ENCODE results near the gene NBEAL2. TPM values are rescaled to one million over a fixed set of nuclear protein-coding genes. Genes with fewer than 3 reads are reported as not detected.

NBEAL2 gene
- total RNA-seq, 1 donor: 4.3 TPM

DNA sequence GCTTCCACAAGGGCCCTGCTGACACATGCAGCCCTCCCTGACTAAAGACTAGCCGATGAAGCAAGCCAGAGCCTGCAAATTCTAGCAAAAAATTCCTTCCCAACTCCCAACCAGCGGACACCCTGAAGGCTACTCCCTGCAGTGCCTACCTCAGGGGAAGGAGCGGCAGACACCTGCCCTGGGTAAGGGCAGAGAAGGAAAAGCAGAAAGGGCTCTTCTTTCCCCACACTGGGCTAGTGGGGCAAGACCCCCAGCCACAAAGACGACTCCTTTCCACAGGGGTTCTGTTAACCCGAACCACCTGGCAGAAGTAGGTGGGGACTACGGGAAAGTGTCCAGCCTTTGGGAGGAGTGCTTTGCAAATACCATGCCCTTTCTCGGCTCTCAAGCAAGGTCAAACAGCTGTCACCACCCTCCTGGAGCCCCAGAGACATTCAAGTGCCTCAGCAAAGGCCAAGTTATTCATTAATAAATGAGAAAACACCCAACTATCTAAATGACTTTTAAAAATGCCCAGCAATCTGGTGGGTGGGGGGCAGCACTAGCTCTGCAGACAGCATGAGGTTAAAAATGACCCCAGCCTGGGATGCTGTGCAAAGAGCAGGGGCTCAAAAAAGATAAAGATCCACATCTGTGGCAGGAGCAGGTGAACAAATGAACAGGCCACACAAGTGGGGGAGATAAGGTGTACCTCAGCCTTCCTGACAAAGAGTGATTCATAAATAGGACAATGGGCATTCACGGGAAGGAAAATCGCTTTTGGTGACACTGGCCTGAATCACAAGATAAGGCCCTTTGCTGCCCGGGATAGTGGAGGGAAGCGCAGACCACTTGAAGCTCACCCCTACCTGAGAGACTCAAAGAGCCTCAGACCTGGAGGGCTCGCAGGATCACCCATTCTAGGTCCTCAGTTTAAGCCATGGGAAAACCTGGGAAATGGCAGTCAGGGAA, 36.0 kb upstream of the NBEAL2 start:
- no peak overlapping the region for H3K4me2 ChIP-seq (ENCODE audit: insufficient read depth, low read length)
- peaks cover 16% of the 10 kb centered on the region for H3K4me1 ChIP-seq (ENCODE audit: insufficient read depth, low read length)
- no peak overlapping the region for H2AFZ ChIP-seq (ENCODE audit: low read length)

DNA sequence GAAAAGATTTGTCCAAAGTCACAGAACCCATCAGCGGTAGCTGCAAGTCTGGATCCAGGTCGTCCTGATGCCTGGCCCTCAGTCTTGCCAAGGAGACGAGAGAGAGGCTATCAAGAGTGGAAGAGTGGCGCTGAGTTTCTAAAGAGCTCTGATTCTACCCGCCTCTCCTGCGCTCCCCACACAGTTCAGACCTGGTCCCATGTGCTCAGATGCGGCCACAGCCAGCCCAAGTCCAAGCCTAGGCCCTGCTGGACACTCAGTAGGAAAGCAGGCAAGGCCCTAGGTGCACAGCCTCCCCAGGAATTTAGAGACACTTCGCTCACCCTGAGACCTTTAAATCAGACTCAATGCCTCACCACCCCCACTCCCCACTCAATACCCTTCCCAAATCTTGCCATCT, 35.3 kb upstream of the NBEAL2 start:
- H3K4me3 ChIP-seq (ENCODE audit: insufficient read depth, low read length): no peak overlapping the region
- DNase-seq (ENCODE audit: insufficient read length, low spot score, missing footprints): no peak
- no peak overlapping the region for H2AFZ ChIP-seq (ENCODE audit: low read length)
- H3K9me3 ChIP-seq (ENCODE audit: low read depth, low read length): no peaks in the 10 kb centered on the region
- no peaks in the 10 kb centered on the region for H3K27me3 ChIP-seq (ENCODE audit: insufficient read depth, low read length)
- peaks cover 20% of the 10 kb centered on the region for H3K4me1 ChIP-seq (ENCODE audit: insufficient read depth, low read length)
- TF ChIP-seq, protein P1, sequence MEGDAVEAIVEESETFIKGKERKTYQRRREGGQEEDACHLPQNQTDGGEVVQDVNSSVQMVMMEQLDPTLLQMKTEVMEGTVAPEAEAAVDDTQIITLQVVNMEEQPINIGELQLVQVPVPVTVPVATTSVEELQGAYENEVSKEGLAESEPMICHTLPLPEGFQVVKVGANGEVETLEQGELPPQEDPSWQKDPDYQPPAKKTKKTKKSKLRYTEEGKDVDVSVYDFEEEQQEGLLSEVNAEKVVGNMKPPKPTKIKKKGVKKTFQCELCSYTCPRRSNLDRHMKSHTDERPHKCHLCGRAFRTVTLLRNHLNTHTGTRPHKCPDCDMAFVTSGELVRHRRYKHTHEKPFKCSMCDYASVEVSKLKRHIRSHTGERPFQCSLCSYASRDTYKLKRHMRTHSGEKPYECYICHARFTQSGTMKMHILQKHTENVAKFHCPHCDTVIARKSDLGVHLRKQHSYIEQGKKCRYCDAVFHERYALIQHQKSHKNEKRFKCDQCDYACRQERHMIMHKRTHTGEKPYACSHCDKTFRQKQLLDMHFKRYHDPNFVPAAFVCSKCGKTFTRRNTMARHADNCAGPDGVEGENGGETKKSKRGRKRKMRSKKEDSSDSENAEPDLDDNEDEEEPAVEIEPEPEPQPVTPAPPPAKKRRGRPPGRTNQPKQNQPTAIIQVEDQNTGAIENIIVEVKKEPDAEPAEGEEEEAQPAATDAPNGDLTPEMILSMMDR (IDR thresholded peaks at IDR 0.05; ENCODE audit: extremely low read depth, low read depth, low read length): no peak
- peaks cover 93% of the 10 kb centered on the region for H4K20me1 ChIP-seq (ENCODE audit: insufficient read depth, low read length)
- H3K79me2 ChIP-seq (ENCODE audit: insufficient read depth, low read length): peaks cover 93% of the 10 kb centered on the region
- H3K4me2 ChIP-seq (ENCODE audit: insufficient read depth, low read length): no peak overlapping the region
- no peak overlapping the region for H3K27ac ChIP-seq (ENCODE audit: low read depth, low read length)
- peaks cover 9% of the 10 kb centered on the region for H3K36me3 ChIP-seq (ENCODE audit: insufficient read depth, low read length)

More for the DNA sequence above, 36.0 kb upstream of the NBEAL2 start:
- TF ChIP-seq, protein P1 (IDR thresholded peaks at IDR 0.05; ENCODE audit: extremely low read depth, low read depth, low read length): no peak
- Histone ChIP-seq H3K79me2 (ENCODE audit: insufficient read depth, low read length) (peaks cover 93% of the 10 kb centered on the region), H3K36me3 (ENCODE audit: insufficient read depth, low read length) (peaks cover 16% of the 10 kb centered on the region), H4K20me1 (ENCODE audit: insufficient read depth, low read length) (peaks cover 86% of the 10 kb centered on the region), H3K27me3 (ENCODE audit: insufficient read depth, low read length) (no peaks in the 10 kb centered on the region), H3K9me3 (ENCODE audit: low read depth, low read length) (no peaks in the 10 kb centered on the region), H3K27ac (ENCODE audit: low read depth, low read length) (no peak overlapping the region), H3K4me3 (ENCODE audit: insufficient read depth, low read length) (no peak overlapping the region)
- DNase-seq (ENCODE audit: insufficient read length, low spot score, missing footprints): no peak

DNA sequence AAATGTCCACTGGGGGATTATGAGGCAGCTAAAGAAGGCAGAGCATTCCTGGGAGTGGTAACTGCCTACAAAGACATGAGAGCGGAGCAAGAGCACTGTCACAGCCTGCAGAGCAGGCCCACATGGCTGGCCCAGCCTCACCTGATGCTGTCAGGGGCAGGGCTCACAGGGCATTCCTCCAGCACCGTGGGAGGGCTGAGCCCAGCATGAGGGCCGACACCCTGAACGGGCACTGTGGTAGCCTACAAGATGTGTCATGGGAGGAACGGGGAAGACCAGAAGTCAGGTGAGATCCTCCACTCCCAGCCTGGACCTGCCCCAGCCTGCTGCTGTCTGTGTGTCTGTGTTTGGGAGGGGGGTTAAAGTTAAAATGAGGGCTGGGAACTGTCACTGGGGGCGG, 33.0 kb upstream of the NBEAL2 start:
- Histone ChIP-seq H3K79me2 (ENCODE audit: insufficient read depth, low read length) (peaks cover 99% of the 10 kb centered on the region), H4K20me1 (ENCODE audit: insufficient read depth, low read length) (peaks cover 94% of the 10 kb centered on the region), H3K27me3 (ENCODE audit: insufficient read depth, low read length) (no peaks in the 10 kb centered on the region), H2AFZ (ENCODE audit: low read length) (no peak overlapping the region), H3K27ac (ENCODE audit: low read depth, low read length) (no peak overlapping the region), H3K4me1 (ENCODE audit: insufficient read depth, low read length) (peaks cover 20% of the 10 kb centered on the region), H3K4me3 (ENCODE audit: insufficient read depth, low read length) (no peak overlapping the region), H3K9me3 (ENCODE audit: low read depth, low read length) (no peaks in the 10 kb centered on the region), H3K4me2 (ENCODE audit: insufficient read depth, low read length) (no peak overlapping the region), H3K36me3 (ENCODE audit: insufficient read depth, low read length) (no peaks in the 10 kb centered on the region)
- TF ChIP-seq, protein P1 (IDR thresholded peaks at IDR 0.05; ENCODE audit: extremely low read depth, low read depth, low read length): no peak
- DNase-seq (ENCODE audit: insufficient read length, low spot score, missing footprints): no peak

DNA sequence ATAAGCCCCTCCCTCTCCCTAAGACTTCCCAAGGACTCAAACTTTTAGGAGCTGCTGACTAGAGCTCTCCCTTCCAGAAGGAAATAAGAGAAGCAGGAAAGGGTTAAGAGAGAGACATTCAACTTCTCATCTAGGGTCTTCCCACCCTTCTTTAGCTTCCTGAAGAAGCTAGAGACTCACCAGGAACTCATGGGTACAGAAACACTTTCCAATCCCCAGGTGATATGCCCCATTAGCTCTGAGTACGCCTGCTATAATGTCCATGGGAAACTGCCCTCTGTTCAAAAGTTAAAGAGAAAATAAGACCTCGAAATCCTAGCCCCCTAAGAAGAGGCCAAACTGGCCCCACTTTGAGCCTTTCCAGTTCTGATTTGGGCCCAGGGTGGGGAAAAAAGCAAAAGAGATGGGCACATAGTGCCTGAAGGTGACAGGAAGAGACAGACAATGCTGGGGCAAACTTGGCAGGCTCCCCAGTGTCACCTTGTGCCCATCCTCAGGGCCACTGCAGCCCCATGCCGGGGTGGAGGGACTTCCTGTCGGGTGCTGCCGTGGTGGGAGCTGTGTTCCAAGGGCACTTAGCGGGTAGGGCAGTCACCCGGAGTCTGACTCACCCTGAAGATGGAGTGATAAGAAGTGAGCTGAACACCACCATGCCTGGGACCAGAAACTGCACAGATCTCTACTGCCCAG, 32.5 kb upstream of the NBEAL2 start:
- DNase-seq (ENCODE audit: insufficient read length, low spot score, missing footprints): peak; percentile 91

More for the DNA sequence above, 32.5 kb upstream of the NBEAL2 start:
- Histone ChIP-seq H3K9me3 (ENCODE audit: low read depth, low read length) (no peaks in the 10 kb centered on the region), H2AFZ (ENCODE audit: low read length) (no peak overlapping the region), H3K27ac (ENCODE audit: low read depth, low read length) (peak overlapping the region; percentile 43), H3K79me2 (ENCODE audit: insufficient read depth, low read length) (peaks cover 96% of the 10 kb centered on the region), H3K4me3 (ENCODE audit: insufficient read depth, low read length) (no peak overlapping the region), H3K4me1 (ENCODE audit: insufficient read depth, low read length) (peaks cover 20% of the 10 kb centered on the region), H3K27me3 (ENCODE audit: insufficient read depth, low read length) (no peaks in the 10 kb centered on the region), H4K20me1 (ENCODE audit: insufficient read depth, low read length) (peaks cover 91% of the 10 kb centered on the region), H3K4me2 (ENCODE audit: insufficient read depth, low read length) (no peak overlapping the region), H3K36me3 (ENCODE audit: insufficient read depth, low read length) (no peaks in the 10 kb centered on the region)
- TF ChIP-seq, protein P1 (IDR thresholded peaks at IDR 0.05; ENCODE audit: extremely low read depth, low read depth, low read length): no peak
